OCI-LY7 (cell line): Measurements from ENCODE around the gene ALG10B. TPM values are rescaled to one million over a fixed set of nuclear protein-coding genes. Genes with fewer than 3 reads are reported as not detected.

Experiments
- BruUV-seq: library from RNA; stranded (reverse); fragments of 400-500 nt; replicated peaks from 2 replicates; lab custom pipeline; 2021; lab: Mats Ljungman, UMichigan
- CTCF ChIA-PET: fragments of 300-600 bp; sonication (Branson Sonifier 250); formaldehyde crosslinking; loops from one replicate; lab custom pipeline; 2022; ENCODE audit warnings: antibody characterized with exemption; ENCODE audit not compliant: unreplicated experiment; lab: Charles Lee
- POLR2A ChIA-PET: fragments of 300-600 bp; sonication (Branson Sonifier 250); formaldehyde crosslinking; loops from one replicate; lab custom pipeline; 2022; ENCODE audit warnings: antibody characterized with exemption; lab: Charles Lee
- DNase-seq: peaks from one replicate; pipeline ENCODE4 v3.0.0-alpha.2; 2015; ENCODE audit warnings: low spot score
- H2AFZ ChIP-seq: fragments of 200-600 bp; sonication (generic), shearing (Covaris generic); 2 replicates; pipeline ENCODE4 v1.6.1; 2014; ENCODE audit warnings: mild to moderate bottlenecking, antibody characterized with exemption, low read length, moderate library complexity
- H3K27ac ChIP-seq: fragments of 200-600 bp; sonication (generic); 2 replicates; pipeline ENCODE4 v1.5.1; 2014; ENCODE audit warnings: mixed run types, low read depth, mild to moderate bottlenecking, moderate library complexity, low read length, inconsistent platforms; ENCODE audit not compliant: poor library complexity, severe bottlenecking
- H3K36me3 ChIP-seq: fragments of 200-600 bp; sonication (generic); 2 replicates; pipeline ENCODE4 v1.6.1; 2014; ENCODE audit warnings: mild to moderate bottlenecking, antibody characterized with exemption, low read length, moderate library complexity, mixed read lengths; ENCODE audit not compliant: insufficient read depth
- H3K4me1 ChIP-seq: fragments of 200-600 bp; sonication (generic); 2 replicates; pipeline ENCODE4 v1.5.1; 2014; ENCODE audit warnings: mild to moderate bottlenecking, low read length; ENCODE audit not compliant: insufficient read depth, poor library complexity, severe bottlenecking
- H3K4me2 ChIP-seq: fragments of 200-600 bp; sonication (generic); 2 replicates; pipeline ENCODE4 v1.6.1; 2014; ENCODE audit warnings: mild to moderate bottlenecking, low read length
- H3K4me3 ChIP-seq: fragments of 200-600 bp; sonication (generic); 2 replicates; pipeline ENCODE4 v1.5.1; 2014; ENCODE audit warnings: mild to moderate bottlenecking, low read depth, low read length; ENCODE audit not compliant: poor library complexity, severe bottlenecking
- H3K79me2 ChIP-seq: fragments of 200-600 bp; sonication (generic); 2 replicates; pipeline ENCODE4 v1.6.1; 2016; ENCODE audit warnings: low read depth, mild to moderate bottlenecking, low read length, moderate library complexity, mixed read lengths; ENCODE audit not compliant: insufficient read depth
- H3K9me2 ChIP-seq: fragments of 200-600 bp; sonication (generic); 2 replicates; pipeline ENCODE4 v1.6.1; 2016; ENCODE audit warnings: mild to moderate bottlenecking, low read length, mixed read lengths; ENCODE audit not compliant: insufficient read depth
- H3K9me3 ChIP-seq: fragments of 200-600 bp; sonication (generic); 2 replicates; pipeline ENCODE4 v1.6.1; 2014; ENCODE audit warnings: mild to moderate bottlenecking, mixed run types, low read length, mixed read lengths
- H4K20me1 ChIP-seq: fragments of 200-600 bp; sonication (generic); 2 replicates; pipeline ENCODE4 v1.6.1; 2014; ENCODE audit warnings: mild to moderate bottlenecking, antibody characterized with exemption, low read length, moderate library complexity, mixed read lengths; ENCODE audit not compliant: insufficient read depth
- EZH2phosphoT487 ChIP-seq: fragments of 200-600 bp; sonication (generic); IDR thresholded peaks from 2 replicates; pipeline ENCODE4 v1.6.1; 2018; ENCODE audit warnings: low read depth, borderline replicate concordance, mild to moderate bottlenecking, mixed run types, antibody characterized with exemption, low read length, moderate library complexity, mixed read lengths
- intact Hi-C: fragments of 100-400 bp; cut with micrococcal nuclease; formaldehyde crosslinking; loops from one replicate; pipeline ENCODE4 v1.10.0; 2022; ENCODE audit not compliant: unreplicated experiment
- total RNA-seq, 2 experiments: library from RNA; depleted of rRNA in 1 of 2; stranded (reverse); fragments of >200 nt in 1 of 2; shearing (Covaris generic) in 1 of 2; gene quantifications; 2 replicates each; pipeline ENCODE4 v1.2.3, GENCODE V29; 2014 to 2022
- TF ChIP-seq, protein P1 (sequence below): fragments of 200-600 bp; sonication (generic); conservative IDR thresholded peaks from 2 replicates; pipeline ENCODE4 v1.5.1; 2014; ENCODE audit warnings: mild to moderate bottlenecking, antibody characterized with exemption, low read length, moderate library complexity, mixed read lengths

ALG10B gene
- total RNA-seq, 2 experiments from 2014 or later, result 11.2 to 24.1 TPM

GRCh38 chr12:38269897-38270296, 46.7 kb upstream of the ALG10B start:
- H3K79me2 ChIP-seq, result no peaks in the 10 kb centered on the region
- CTCF ChIA-PET, result no interaction called here
- no peak overlapping the region for H3K4me3 ChIP-seq
- no peaks in the 10 kb centered on the region for H3K4me1 ChIP-seq
- H3K4me2 ChIP-seq, result no peak overlapping the region
- H3K36me3 ChIP-seq, result no peaks in the 10 kb centered on the region
- POLR2A ChIA-PET, result no interaction called here
- H3K9me2 ChIP-seq, result no peaks in the 10 kb centered on the region
- no peaks in the 10 kb centered on the region for H4K20me1 ChIP-seq
- TF ChIP-seq EZH2phosphoT487, result no peak
- TF ChIP-seq, protein P1, sequence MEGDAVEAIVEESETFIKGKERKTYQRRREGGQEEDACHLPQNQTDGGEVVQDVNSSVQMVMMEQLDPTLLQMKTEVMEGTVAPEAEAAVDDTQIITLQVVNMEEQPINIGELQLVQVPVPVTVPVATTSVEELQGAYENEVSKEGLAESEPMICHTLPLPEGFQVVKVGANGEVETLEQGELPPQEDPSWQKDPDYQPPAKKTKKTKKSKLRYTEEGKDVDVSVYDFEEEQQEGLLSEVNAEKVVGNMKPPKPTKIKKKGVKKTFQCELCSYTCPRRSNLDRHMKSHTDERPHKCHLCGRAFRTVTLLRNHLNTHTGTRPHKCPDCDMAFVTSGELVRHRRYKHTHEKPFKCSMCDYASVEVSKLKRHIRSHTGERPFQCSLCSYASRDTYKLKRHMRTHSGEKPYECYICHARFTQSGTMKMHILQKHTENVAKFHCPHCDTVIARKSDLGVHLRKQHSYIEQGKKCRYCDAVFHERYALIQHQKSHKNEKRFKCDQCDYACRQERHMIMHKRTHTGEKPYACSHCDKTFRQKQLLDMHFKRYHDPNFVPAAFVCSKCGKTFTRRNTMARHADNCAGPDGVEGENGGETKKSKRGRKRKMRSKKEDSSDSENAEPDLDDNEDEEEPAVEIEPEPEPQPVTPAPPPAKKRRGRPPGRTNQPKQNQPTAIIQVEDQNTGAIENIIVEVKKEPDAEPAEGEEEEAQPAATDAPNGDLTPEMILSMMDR, result no peak
- DNase-seq, result no peak
- no TSS peak for BruUV-seq
- intact Hi-C loops, result no loop called here
- no peak overlapping the region for H2AFZ ChIP-seq
- no peaks in the 10 kb centered on the region for H3K9me3 ChIP-seq
- H3K27ac ChIP-seq, result no peak overlapping the region

DNA sequence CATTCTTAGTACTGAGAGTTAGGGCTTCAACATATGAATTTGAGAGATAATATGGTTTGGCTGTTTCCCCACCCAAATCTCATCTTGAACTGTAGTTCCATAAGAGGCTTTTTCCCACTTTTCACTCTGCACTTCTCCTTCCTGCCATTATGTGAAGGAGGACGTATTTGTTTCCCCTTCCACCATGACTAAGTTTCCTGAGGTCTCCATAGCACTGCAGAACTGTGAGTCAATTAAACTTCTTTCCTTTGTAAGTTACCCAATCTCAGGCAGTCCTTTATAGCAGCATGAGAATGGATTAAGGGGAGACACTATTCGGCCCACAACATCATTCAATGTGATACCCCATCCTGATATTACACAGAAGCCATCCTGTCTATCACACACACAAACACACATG, 36.8 kb upstream of the ALG10B start:
- ChIA-PET CTCF (no interaction called here), POLR2A (no interaction called here)
- Histone ChIP-seq H3K36me3 (no peaks in the 10 kb centered on the region), H3K9me2 (no peaks in the 10 kb centered on the region), H3K27ac (no peak overlapping the region), H3K79me2 (no peaks in the 10 kb centered on the region), H3K9me3 (no peaks in the 10 kb centered on the region), H3K4me3 (no peak overlapping the region), H4K20me1 (no peaks in the 10 kb centered on the region), H3K4me1 (no peaks in the 10 kb centered on the region), H3K4me2 (no peak overlapping the region), H2AFZ (no peak overlapping the region)
- intact Hi-C loops, result no loop called here
- TF ChIP-seq, protein P1, result no peak
- TF ChIP-seq EZH2phosphoT487, result no peak
- BruUV-seq, result no TSS peak
- DNase-seq, result no peak

DNA sequence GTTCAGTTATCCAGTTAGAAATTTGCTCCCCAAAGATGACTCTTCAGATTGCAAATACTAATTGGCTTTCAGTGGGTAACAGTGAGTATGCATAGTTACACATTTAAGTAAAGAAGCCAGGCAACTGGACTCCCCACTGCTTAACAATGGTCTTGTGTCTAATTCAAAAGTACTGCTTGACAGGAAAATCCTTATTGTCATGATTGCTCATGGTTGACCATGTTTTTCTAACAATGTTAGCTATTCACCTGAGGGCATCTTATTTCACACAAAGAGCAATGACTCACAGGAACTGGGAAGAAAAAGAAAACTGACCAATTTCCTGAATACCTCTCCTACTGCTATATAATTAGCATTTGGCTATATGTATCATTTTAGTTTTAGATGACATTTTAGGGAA, 33.7 kb upstream of the ALG10B start:
- no peak overlapping the region for H3K4me2 ChIP-seq
- no peak overlapping the region for H2AFZ ChIP-seq
- TF ChIP-seq, protein P1, result no peak
- TF ChIP-seq EZH2phosphoT487, result no peak
- H3K27ac ChIP-seq, result no peak overlapping the region
- no peaks in the 10 kb centered on the region for H4K20me1 ChIP-seq
- H3K36me3 ChIP-seq, result no peaks in the 10 kb centered on the region
- BruUV-seq, result no TSS peak
- CTCF ChIA-PET, result no interaction called here
- POLR2A ChIA-PET, result no interaction called here
- no peaks in the 10 kb centered on the region for H3K79me2 ChIP-seq
- H3K4me3 ChIP-seq, result no peak overlapping the region
- no peaks in the 10 kb centered on the region for H3K9me3 ChIP-seq
- DNase-seq, result no peak
- no peaks in the 10 kb centered on the region for H3K4me1 ChIP-seq
- intact Hi-C loops, result no loop called here
- no peaks in the 10 kb centered on the region for H3K9me2 ChIP-seq
